Thyroid gland (tissue), 4 donors: ENCODE data around the gene KIAA2012. TPM values are rescaled to one million over a fixed set of nuclear protein-coding genes. Genes with fewer than 3 reads are reported as not detected.

ENCODE experiments used
- DNase-seq, 2 donors: peaks; one replicate each; pipeline ENCODE4 v3.0.0-alpha.2; 2019
- H3K27ac ChIP-seq, 3 donors: fragments of 200-600 bp; sonication (generic); 1 replicate in 2 of 3; 2 replicates in 1 of 3; pipeline ENCODE4 v1.5.1; 2016 to 2019; ENCODE audit warnings: mild to moderate bottlenecking in 1 of 3, moderate library complexity in 1 of 3
- H3K27me3 ChIP-seq: fragments of 200-600 bp; sonication (generic); one replicate; pipeline ENCODE4 v1.5.1; 2019
- H3K36me3 ChIP-seq, 2 donors: fragments of 200-600 bp; sonication (generic); one replicate each; pipeline ENCODE4 v1.5.1; 2016 to 2019
- H3K4me1 ChIP-seq, 2 donors: fragments of 200-600 bp; sonication (generic); one replicate each; pipeline ENCODE4 v1.5.1; 2017 to 2019
- H3K4me3 ChIP-seq, 3 donors: fragments of 200-600 bp; sonication (generic); replicated peaks in 1 of 3; 1 replicate in 2 of 3; 2 replicates in 1 of 3; pipeline ENCODE4 v1.5.1; 2016; ENCODE audit warnings: mild to moderate bottlenecking in 1 of 3
- H3K9me3 ChIP-seq: fragments of 200-600 bp; sonication (generic); one replicate; pipeline ENCODE4 v1.5.1; 2017
- CTCF ChIP-seq, 6 experiments: fragments of 200-600 bp in 3 of 6; fragments of 450-650 bp in 3 of 6; sonication (generic) in 3 of 6; IDR thresholded peaks; one replicate each; pipeline ENCODE4 v1.5.1; 2016 to 2019; ENCODE audit warnings: antibody characterized with exemption in 6 of 6, mild to moderate bottlenecking in 2 of 6, inconsistent platforms in 1 of 6, moderate library complexity in 1 of 6
- POLR2A ChIP-seq, 2 donors: fragments of 450-650 bp; IDR thresholded peaks; one replicate each; pipeline ENCODE4 v1.6.1; 2017; ENCODE audit warnings: antibody characterized with exemption in 2 of 2, mild to moderate bottlenecking in 2 of 2, moderate library complexity in 1 of 2
- WGBS, 2 donors: methylation state at CpG; one replicate each; pipeline ENCODE4 v1.1.5; 2017; 5-methylcytosine and 5-hydroxymethylcytosine counted together
- intact Hi-C: fragments of 100-400 bp; cut with DNase I; formaldehyde crosslinking; loops from one replicate; pipeline ENCODE4 v1.15.1; 2023
- total RNA-seq, 4 donors: library from RNA; depleted of rRNA; stranded (reverse); fragments of >200 nt; gene quantifications; one replicate each; pipeline ENCODE4 v1.2.3, GENCODE V29; 2016

The KIAA2012 gene
- total RNA-seq, 4 donors from 2014 or later, result not detected

DNA sequence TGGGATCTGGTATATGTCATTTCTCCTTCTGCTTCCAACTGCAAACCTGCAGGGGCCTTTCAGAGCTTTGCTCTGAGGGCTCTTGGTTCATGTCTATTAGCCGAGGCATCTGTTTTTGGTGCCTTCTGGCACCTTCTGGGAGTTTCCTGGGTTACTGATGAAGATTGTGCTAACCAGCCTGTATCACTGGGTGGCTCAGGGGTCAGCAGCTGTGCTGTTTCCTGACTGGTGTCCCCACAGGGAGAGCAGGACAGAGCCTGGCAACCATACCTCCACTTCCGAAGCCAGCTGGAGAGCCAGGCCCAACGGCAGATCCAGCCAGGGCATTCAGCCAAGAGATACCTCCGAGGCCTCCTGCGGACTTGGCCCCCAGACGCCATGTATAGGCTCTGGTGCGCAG is 17.5 kb downstream of the KIAA2012 start:
- WGBS, 2 donors, result 80% methylated on average over 1 to 7 of the region's 7 CpGs
- DNase-seq, result no peak

DNA sequence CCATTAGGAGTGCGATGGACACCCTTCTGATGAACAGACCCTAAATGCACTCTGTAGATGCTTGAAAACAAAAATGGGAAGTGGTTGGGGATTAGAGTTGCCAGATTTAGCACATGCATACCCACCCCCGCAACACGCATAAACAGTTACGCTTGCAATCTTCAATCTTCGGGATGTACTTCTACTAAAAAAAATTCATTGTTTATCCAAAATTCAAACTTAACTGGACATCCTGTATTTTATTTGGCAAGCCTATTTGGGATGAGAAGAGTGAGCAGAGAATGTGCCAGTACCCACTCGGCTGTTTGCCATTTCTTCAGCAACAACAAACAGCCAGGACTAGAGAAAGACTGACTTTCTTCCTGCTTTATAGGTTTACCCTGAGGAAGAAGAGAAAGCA is 18.4 kb downstream of the KIAA2012 start:
- WGBS, 2 donors, result 61 to 79% methylated on average over 6 of the region's 6 CpGs
- Histone ChIP-seq H3K27me3 (no peaks in the 10 kb centered on the region), H3K27ac (no peak overlapping the region), H3K4me3 (no peak overlapping the region), H3K36me3 (no peaks in the 10 kb centered on the region), H3K4me1 (no peaks in the 10 kb centered on the region), H3K9me3 (no peaks in the 10 kb centered on the region)
- intact Hi-C loops, result no loop called here
- TF ChIP-seq POLR2A (IDR thresholded peaks at IDR 0.05) (no peak), CTCF (IDR thresholded peaks at IDR 0.05) (no peak)
- no peak for DNase-seq

More for the DNA sequence above, 17.5 kb downstream of the KIAA2012 start:
- Histone ChIP-seq H3K27ac (no peak overlapping the region), H3K27me3 (no peaks in the 10 kb centered on the region), H3K4me1 (no peaks in the 10 kb centered on the region), H3K4me3 (no peak overlapping the region), H3K9me3 (no peaks in the 10 kb centered on the region), H3K36me3 (no peaks in the 10 kb centered on the region)
- intact Hi-C loops, result no loop called here
- TF ChIP-seq CTCF (IDR thresholded peaks at IDR 0.05) (no peak), POLR2A (IDR thresholded peaks at IDR 0.05) (no peak)

DNA sequence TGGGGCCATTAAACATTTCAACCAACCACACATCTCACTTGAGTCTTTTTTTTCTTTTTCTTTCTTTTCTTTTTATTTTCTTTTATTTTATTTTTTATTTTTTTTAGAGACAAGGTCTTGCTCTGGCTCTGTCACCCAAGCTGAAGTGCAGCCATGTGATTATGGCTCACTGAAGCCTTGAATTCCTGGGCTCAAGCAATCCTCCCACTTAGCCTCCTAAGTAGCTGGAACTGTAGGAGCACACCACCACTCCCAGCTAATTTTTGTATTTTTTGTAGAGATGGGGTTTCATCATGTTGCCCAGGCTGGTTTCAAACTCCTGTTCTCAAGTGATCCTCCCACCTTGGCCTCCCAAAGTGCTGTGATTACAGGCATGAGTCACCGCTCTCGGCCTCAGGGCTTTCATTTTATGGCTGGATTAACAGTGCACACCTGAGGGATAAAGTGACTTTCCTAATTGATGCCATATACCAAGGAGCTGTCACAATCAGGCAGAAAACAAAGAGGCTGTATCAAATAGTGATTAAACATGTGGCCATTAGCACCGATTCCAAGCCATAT is 21.5 kb downstream of the KIAA2012 start:
- H3K4me1 ChIP-seq, result no peaks in the 10 kb centered on the region
- no peak overlapping the region for H3K27ac ChIP-seq
- no peak overlapping the region for H3K4me3 ChIP-seq
- no peaks in the 10 kb centered on the region for H3K36me3 ChIP-seq
- intact Hi-C loops, result no loop called here
- DNase-seq, result no peak
- TF ChIP-seq CTCF (IDR thresholded peaks at IDR 0.05) (no peak), POLR2A (IDR thresholded peaks at IDR 0.05) (no peak)
- H3K9me3 ChIP-seq, result no peaks in the 10 kb centered on the region
- no peaks in the 10 kb centered on the region for H3K27me3 ChIP-seq
- WGBS, 2 donors, result 87 to 91% methylated on average over 3 of the region's 3 CpGs

GRCh38 chr2:202095235-202095634 is 22.2 kb downstream of the KIAA2012 start:
- H3K9me3 ChIP-seq, result no peaks in the 10 kb centered on the region
- no peak for TF ChIP-seq CTCF (IDR thresholded peaks at IDR 0.05)
- no peak for TF ChIP-seq POLR2A (IDR thresholded peaks at IDR 0.05)
- intact Hi-C loops, result no loop called here
- DNase-seq, result no peak
- H3K4me1 ChIP-seq, result no peaks in the 10 kb centered on the region
- no peaks in the 10 kb centered on the region for H3K27me3 ChIP-seq
- no peak overlapping the region for H3K27ac ChIP-seq
- H3K4me3 ChIP-seq, result no peak overlapping the region
- H3K36me3 ChIP-seq, result no peaks in the 10 kb centered on the region

GRCh38 chr2:202096736-202097135 is 23.7 kb downstream of the KIAA2012 start:
- H3K4me1 ChIP-seq, result no peaks in the 10 kb centered on the region
- H3K27me3 ChIP-seq, result no peaks in the 10 kb centered on the region
- intact Hi-C loops, result no loop called here
- TF ChIP-seq POLR2A (IDR thresholded peaks at IDR 0.05) (no peak), CTCF (IDR thresholded peaks at IDR 0.05) (no peak)
- no peak for DNase-seq
- H3K9me3 ChIP-seq, result no peaks in the 10 kb centered on the region
- no peak overlapping the region for H3K27ac ChIP-seq
- no peaks in the 10 kb centered on the region for H3K36me3 ChIP-seq
- H3K4me3 ChIP-seq, result no peak overlapping the region
- 46 to 53% methylated on average over 3 of the region's 3 CpGs for WGBS, 2 donors
